Ectodermal cell (in vitro differentiated cells): ENCODE results near the gene RPL36.
A peak's percentile ranks its signal among the peaks of the same experiment; 100 is the strongest.
"Not testable (repeated sequence)": the region's sequence is repeated elsewhere in the genome, so short reads cannot be mapped to it uniquely, and the experiment has no call there.

ENCODE experiments used
- H3K27ac ChIP-seq: 2 replicates; pipeline ENCODE4 v1.7.0; 2013; ENCODE audit warnings: mild to moderate bottlenecking, low read depth, low read length; ENCODE audit not compliant: insufficient read depth, poor library complexity, severe bottlenecking
- H3K27me3 ChIP-seq: 2 replicates; pipeline ENCODE4 v1.7.0; 2013; ENCODE audit warnings: mild to moderate bottlenecking, low read length; ENCODE audit not compliant: insufficient read depth, control insufficient read depth, poor library complexity, severe bottlenecking
- H3K36me3 ChIP-seq: one replicate; pipeline ENCODE4 v1.7.0; 2013; ENCODE audit warnings: low read length; ENCODE audit not compliant: control insufficient read depth, insufficient read depth
- H3K4me1 ChIP-seq: one replicate; pipeline ENCODE4 v1.7.0; 2013; ENCODE audit warnings: low read length; ENCODE audit not compliant: control insufficient read depth, insufficient read depth
- H3K4me3 ChIP-seq: 2 replicates; pipeline ENCODE4 v1.7.0; 2013; ENCODE audit warnings: low read depth, low read length, control low read depth; ENCODE audit not compliant: insufficient read depth
- H3K9me3 ChIP-seq: 2 replicates; pipeline ENCODE4 v1.7.0; 2013; ENCODE audit warnings: mild to moderate bottlenecking, low read length, moderate library complexity; ENCODE audit not compliant: control insufficient read depth
- WGBS, 2 experiments: methylation state at CpG; one replicate each; pipeline ENCODE4 v1.1.7; 2013; ENCODE audit warnings: missing lambda C conversion rate in 2 of 2; 5-methylcytosine and 5-hydroxymethylcytosine counted together

Gene RPL36

GRCh38 chr19:5718579-5719273, 28.6 kb downstream of the RPL36 start:
- Histone ChIP-seq H3K4me1 (peaks cover 8% of the 10 kb centered on the region), H3K27me3 (no peaks in the 10 kb centered on the region), H3K4me3 (peak overlapping the region; percentile 73), H3K36me3 (peaks cover 10% of the 10 kb centered on the region), H3K27ac (no peak overlapping the region), H3K9me3 (no peaks in the 10 kb centered on the region)
- 13 to 33% methylated on average over 9 to 11 of the region's 11 CpGs for WGBS, 2 experiments

GRCh38 chr19:5719274-5719960, 29.3 kb downstream of the RPL36 start:
- no peaks in the 10 kb centered on the region for H3K9me3 ChIP-seq
- peak overlapping the region; percentile 76 for H3K27ac ChIP-seq
- no peaks in the 10 kb centered on the region for H3K27me3 ChIP-seq
- peaks cover 6% of the 10 kb centered on the region for H3K36me3 ChIP-seq
- peaks cover 8% of the 10 kb centered on the region for H3K4me1 ChIP-seq
- peak overlapping the region; percentile 73 for H3K4me3 ChIP-seq
- 1% methylated on average over 58 of the region's 58 CpGs for WGBS, 2 experiments

- Histone ChIP-seq H3K4me1 (peaks cover 8% of the 10 kb centered on the region), H3K27ac (peak within 1 kb of the TSS; percentile 91), H3K9me3 (no peaks in the 10 kb centered on the region), H3K36me3 (peaks cover 6% of the 10 kb centered on the region), H3K27me3 (no peaks in the 10 kb centered on the region), H3K4me3 (peak within 1 kb of the TSS; percentile 73)
- WGBS, 2 experiments = 1% methylated on average over 90 of the region's 90 CpGs
These were observed 30.1 kb downstream of the RPL36 start, which contains the start of the genes CATSPERD and LONP1 for GRCh38 chr19:5719961-5720790. Gene CATSPERD, plus strand, starts transcription at chr19:5720637. Its CDS starts 101 bp downstream, at chr19:5720738. Gene LONP1, minus strand, starts transcription at chr19:5720146. Its CDS starts 14 bp downstream, at chr19:5720132.

GRCh38 chr19:5727453-5728050, 37.5 kb downstream of the RPL36 start:
- WGBS, 2 experiments = 84 to 90% methylated on average over 4 of the region's 4 CpGs

GRCh38 chr19:5733172-5733571, 43.1 kb downstream of the RPL36 start:
- H3K36me3 ChIP-seq, H3K27me3 ChIP-seq, H3K27ac ChIP-seq, H3K4me3 ChIP-seq, H3K9me3 ChIP-seq, H3K4me1 ChIP-seq: not testable (repeated sequence)
- 76 to 77% methylated on average over 2 of the region's 2 CpGs for WGBS, 2 experiments

More at GRCh38 chr19:5727453-5728050, 37.5 kb downstream of the RPL36 start:
- H3K27ac ChIP-seq = no peak overlapping the region
- H3K4me3 ChIP-seq = no peak overlapping the region
- H3K9me3 ChIP-seq = no peaks in the 10 kb centered on the region
- no peaks in the 10 kb centered on the region for H3K36me3 ChIP-seq
- no peaks in the 10 kb centered on the region for H3K4me1 ChIP-seq
- peaks cover 3% of the 10 kb centered on the region for H3K27me3 ChIP-seq

- Histone ChIP-seq H3K36me3 (no peaks in the 10 kb centered on the region), H3K4me3 (no peak overlapping the region)
- WGBS, 2 experiments = 89% methylated on average over 8 of the region's 8 CpGs
These were observed 48.3 kb downstream of the RPL36 start for GRCh38 chr19:5738423-5738822.

More at GRCh38 chr19:5738423-5738822, 48.3 kb downstream of the RPL36 start:
- H3K27ac ChIP-seq = no peak overlapping the region
- H3K9me3 ChIP-seq = no peaks in the 10 kb centered on the region
- no peaks in the 10 kb centered on the region for H3K4me1 ChIP-seq
- no peaks in the 10 kb centered on the region for H3K27me3 ChIP-seq
